Heart right ventricle (tissue), 16 donors: ENCODE measurements around the gene SLCO2A1. TPM values are rescaled to one million over a fixed set of nuclear protein-coding genes. Genes with fewer than 3 reads are reported as not detected.

ENCODE experiments used
- ATAC-seq, 8 donors: fragments of 200-7000 bp; cut with Tn5 transposase; one replicate each; pipeline ENCODE4 v1.9.1; 2020; ENCODE audit warnings: mild to moderate bottlenecking in 8 of 8, moderate library complexity in 8 of 8, moderate number of reproducible peaks in 1 of 8
- DNase-seq, 2 donors: peaks; one replicate each; pipeline ENCODE4 v3.0.0-alpha.2; 2020
- H3K27ac ChIP-seq, 10 donors: fragments of 200-600 bp; sonication (generic) in 2 of 10; one replicate each; pipeline versions ENCODE4 v1.5.0 to v1.8.0; 2020 to 2022; ENCODE audit warnings: mild to moderate bottlenecking in 3 of 10
- H3K27me3 ChIP-seq, 7 donors: fragments of 200-600 bp; one replicate each; pipeline ENCODE4 v1.8.0; 2021 to 2022; ENCODE audit warnings: mild to moderate bottlenecking in 2 of 7
- H3K36me3 ChIP-seq, 9 donors: fragments of 200-600 bp; sonication (generic) in 1 of 9; one replicate each; pipeline versions ENCODE4 v1.5.0 to v1.8.0; 2020 to 2022; ENCODE audit warnings: mild to moderate bottlenecking in 2 of 9
- H3K4me1 ChIP-seq, 9 donors: fragments of 200-600 bp; sonication (generic) in 1 of 9; one replicate each; pipeline versions ENCODE4 v1.5.0 to v1.8.0; 2020 to 2022; ENCODE audit warnings: mild to moderate bottlenecking in 4 of 9
- H3K4me3 ChIP-seq, 10 donors: fragments of 200-600 bp; sonication (generic) in 2 of 10; one replicate each; pipeline versions ENCODE4 v1.5.0 to v1.8.0; 2020 to 2022; ENCODE audit warnings: mild to moderate bottlenecking in 7 of 10, moderate library complexity in 2 of 10
- H3K9me3 ChIP-seq, 11 donors: fragments of 200-600 bp in 10 of 11; sonication (generic) in 2 of 11; one replicate each; pipeline versions ENCODE4 v1.5.0 to v1.8.0; 2013 to 2022; ENCODE audit warnings: mild to moderate bottlenecking in 2 of 11, control low read depth in 1 of 11, moderate library complexity in 1 of 11
- CTCF ChIP-seq, 9 donors: fragments of 200-600 bp; sonication (generic) in 2 of 9; IDR thresholded peaks; one replicate each; pipeline versions ENCODE4 v1.5.0 to v1.8.0; 2021 to 2022; ENCODE audit warnings: antibody characterized with exemption in 9 of 9, mild to moderate bottlenecking in 5 of 9, moderate library complexity in 1 of 9
- WGBS, 2 donors: extraction: QIAGEN DNeasy Blood & Tissue Kit; methylation state at CpG; one replicate each; pipeline ENCODE4 v1.1.7; 2013; ENCODE audit warnings: inconsistent platforms in 1 of 2; 5-methylcytosine and 5-hydroxymethylcytosine counted together
- intact Hi-C, 10 donors: fragments of 100-400 bp; cut with DNase I; formaldehyde crosslinking; loops; one replicate each; pipeline versions ENCODE4 v1.11.1 to v1.14.2; 2022
- polyA plus RNA-seq, 2 donors: library from polyadenylated mRNA; stranded (reverse); fragments of 200-250 nt; gene quantifications; one replicate each; pipeline ENCODE4 v1.2.3, GENCODE V29; 2013
- total RNA-seq, 10 donors: library from RNA; stranded (reverse); fragmentation: NEBNext Ultra II Directional in 3 of 10; extraction: Animal tissue kit (Norgen Biotek cat#: 25700) in 3 of 10; gene quantifications; one replicate each; pipeline versions ENCODE4 v1.2.1 to v1.2.4, GENCODE V29; 2021 to 2023
- donor health status: Arrhythmogenic right ventricular cardiomyopathy.
- donor health status: ischemic (EF 13 %, LVEDD 7.1; RV severe dilation, severe dysfunction).
- donor health status: healthy with polysubstance abuse.
- donor health status: DM: no; HTN: yes; CAD: no.
- donor health status: DM: no; HTN: no; CAD: no.
- donor health status: ischemic (EF 25% LVEDD 6.9; RV normal size, moderate dysfunction).
- donor health status: ischemic (EF 25% LVEDD 5.7; RV mildly dilated, moderate dysfunction).
- donor health status: healthy.
- donor health status: DM: yes; HTN: yes; CAD: no.
- donor health status: Ischemic cardiomyopathy.
- donor health status: ischemic (EF 35%, LVEDD 5.7; RV mildly dilated, moderate dysfunction).
- donor health status: nonischemic (EF 11% LVEDD 7.7; RV severe dilation, severe dysfunction).
- donor health status: DM: yes; HTN: yes; CAD: no.
- donor health status: PGD.
- donor health status: ischemic (EF 29% LVEDD 5.4; RV normal size, mild dysfunction).
- donor health status: nonischemic (EF 23%, LVEDD 6.1; RV moderate dilation, normal function).

The SLCO2A1 gene
- total and polyA plus RNA-seq, 12 donors, result 3.6 to 30.4 (median 10.0) TPM

DNA sequence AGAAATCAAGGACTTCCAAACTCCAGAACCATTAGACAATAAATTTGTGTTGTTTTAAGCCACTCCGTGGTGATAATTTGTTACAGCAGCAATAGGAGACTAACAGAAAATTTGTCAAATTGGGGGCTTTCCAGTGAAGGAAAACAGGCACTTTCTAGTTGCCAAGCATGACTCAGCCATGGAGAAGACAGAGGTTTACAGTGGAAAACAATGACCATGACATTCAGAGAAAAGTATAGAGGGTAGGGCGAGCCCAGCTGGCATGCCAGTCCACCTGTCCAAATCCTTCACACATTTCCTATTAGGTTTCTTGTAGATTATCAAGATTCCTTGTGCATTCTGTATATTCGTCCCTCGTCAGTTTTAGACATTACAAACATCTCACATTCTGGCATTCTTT lies 24.9 kb downstream of the SLCO2A1 start:
- no peaks in the 10 kb centered on the region for H3K36me3 ChIP-seq
- no peak for ATAC-seq
- no peak overlapping the region for H3K4me3 ChIP-seq
- peaks cover 0 to 7% (median 0%) of the 10 kb centered on the region in 7 donors for H3K27me3 ChIP-seq
- intact Hi-C loops, result no loop called here
- no peak for DNase-seq
- 92 to 93% methylated on average over 4 of the region's 4 CpGs for WGBS, 2 donors
- H3K9me3 ChIP-seq, result peaks cover 0 to 25% (median 5%) of the 10 kb centered on the region in 11 donors
- no peak overlapping the region for H3K27ac ChIP-seq
- no peak for TF ChIP-seq CTCF (IDR thresholded peaks at IDR 0.05)
- H3K4me1 ChIP-seq, result peaks cover 0 to 9% (median 0%) of the 10 kb centered on the region in 9 donors

GRCh38 chr3:134003066-134003465 lies 26.7 kb downstream of the SLCO2A1 start:
- Histone ChIP-seq H3K27me3 (peaks cover 0 to 8% (median 0%) of the 10 kb centered on the region in 7 donors), H3K36me3 (no peaks in the 10 kb centered on the region), H3K4me3 (no peak overlapping the region), H3K9me3 (peaks cover 0 to 25% (median 5%) of the 10 kb centered on the region in 11 donors), H3K27ac (no peak overlapping the region), H3K4me1 (no peaks in the 10 kb centered on the region)
- no peak for ATAC-seq
- intact Hi-C loops, result no loop called here
- no peak for TF ChIP-seq CTCF (IDR thresholded peaks at IDR 0.05)
- WGBS, 2 donors, result 95 to 96% methylated on average over 5 of the region's 5 CpGs
- DNase-seq, result no peak

GRCh38 chr3:134002306-134002705 lies 27.4 kb downstream of the SLCO2A1 start:
- no peak for ATAC-seq
- WGBS, 2 donors, result 90 to 100% methylated on average over 1 of the region's 1 CpG

GRCh38 chr3:134001251-134001650 lies 28.5 kb downstream of the SLCO2A1 start:
- no peak for TF ChIP-seq CTCF (IDR thresholded peaks at IDR 0.05)
- H3K27me3 ChIP-seq, result peaks cover 0 to 8% (median 0%) of the 10 kb centered on the region in 7 donors
- no peak for ATAC-seq

More at GRCh38 chr3:134002306-134002705, 27.4 kb downstream of the SLCO2A1 start:
- no peak for TF ChIP-seq CTCF (IDR thresholded peaks at IDR 0.05)
- no peak for DNase-seq
- Histone ChIP-seq H3K9me3 (peaks cover 0 to 24% (median 5%) of the 10 kb centered on the region in 11 donors), H3K4me3 (no peak overlapping the region), H3K36me3 (no peaks in the 10 kb centered on the region), H3K27ac (no peak overlapping the region), H3K4me1 (no peaks in the 10 kb centered on the region), H3K27me3 (peaks cover 0 to 8% (median 0%) of the 10 kb centered on the region in 7 donors)
- intact Hi-C loops, result no loop called here

More at GRCh38 chr3:134001251-134001650, 28.5 kb downstream of the SLCO2A1 start:
- WGBS, 2 donors, result 84 to 89% methylated on average over 5 of the region's 5 CpGs
- no peak for DNase-seq
- Histone ChIP-seq H3K36me3 (no peaks in the 10 kb centered on the region), H3K9me3 (peaks cover 0 to 19% (median 5%) of the 10 kb centered on the region in 11 donors), H3K27ac (no peak overlapping the region), H3K4me1 (no peaks in the 10 kb centered on the region), H3K4me3 (no peak overlapping the region)
- intact Hi-C loops, result no loop called here
